HG02970 (cell line): ENCODE measurements around the gene SF3B2.
"Not testable (repeated sequence)": the region's sequence is repeated elsewhere in the genome, so short reads cannot be mapped to it uniquely, and the experiment has no call there.

Source experiments
- ATAC-seq: cut with Tn5 transposase; IDR thresholded peaks from one replicate; pipeline ENCODE4 v1.9.1; 2021; ENCODE audit warnings: mild to moderate bottlenecking, moderate library complexity, moderate number of reproducible peaks; ENCODE audit not compliant: unreplicated experiment, low FRiP score

SF3B2 gene, protein sequence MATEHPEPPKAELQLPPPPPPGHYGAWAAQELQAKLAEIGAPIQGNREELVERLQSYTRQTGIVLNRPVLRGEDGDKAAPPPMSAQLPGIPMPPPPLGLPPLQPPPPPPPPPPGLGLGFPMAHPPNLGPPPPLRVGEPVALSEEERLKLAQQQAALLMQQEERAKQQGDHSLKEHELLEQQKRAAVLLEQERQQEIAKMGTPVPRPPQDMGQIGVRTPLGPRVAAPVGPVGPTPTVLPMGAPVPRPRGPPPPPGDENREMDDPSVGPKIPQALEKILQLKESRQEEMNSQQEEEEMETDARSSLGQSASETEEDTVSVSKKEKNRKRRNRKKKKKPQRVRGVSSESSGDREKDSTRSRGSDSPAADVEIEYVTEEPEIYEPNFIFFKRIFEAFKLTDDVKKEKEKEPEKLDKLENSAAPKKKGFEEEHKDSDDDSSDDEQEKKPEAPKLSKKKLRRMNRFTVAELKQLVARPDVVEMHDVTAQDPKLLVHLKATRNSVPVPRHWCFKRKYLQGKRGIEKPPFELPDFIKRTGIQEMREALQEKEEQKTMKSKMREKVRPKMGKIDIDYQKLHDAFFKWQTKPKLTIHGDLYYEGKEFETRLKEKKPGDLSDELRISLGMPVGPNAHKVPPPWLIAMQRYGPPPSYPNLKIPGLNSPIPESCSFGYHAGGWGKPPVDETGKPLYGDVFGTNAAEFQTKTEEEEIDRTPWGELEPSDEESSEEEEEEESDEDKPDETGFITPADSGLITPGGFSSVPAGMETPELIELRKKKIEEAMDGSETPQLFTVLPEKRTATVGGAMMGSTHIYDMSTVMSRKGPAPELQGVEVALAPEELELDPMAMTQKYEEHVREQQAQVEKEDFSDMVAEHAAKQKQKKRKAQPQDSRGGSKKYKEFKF

GRCh38 chr11:66051766-66052663, at the start of gene SF3B2:
Gene SF3B2 (plus strand): TSS chr11:66052364. CDS start chr11:66052385, 21 bp downstream.
- peak; percentile 92 for ATAC-seq

DNA sequence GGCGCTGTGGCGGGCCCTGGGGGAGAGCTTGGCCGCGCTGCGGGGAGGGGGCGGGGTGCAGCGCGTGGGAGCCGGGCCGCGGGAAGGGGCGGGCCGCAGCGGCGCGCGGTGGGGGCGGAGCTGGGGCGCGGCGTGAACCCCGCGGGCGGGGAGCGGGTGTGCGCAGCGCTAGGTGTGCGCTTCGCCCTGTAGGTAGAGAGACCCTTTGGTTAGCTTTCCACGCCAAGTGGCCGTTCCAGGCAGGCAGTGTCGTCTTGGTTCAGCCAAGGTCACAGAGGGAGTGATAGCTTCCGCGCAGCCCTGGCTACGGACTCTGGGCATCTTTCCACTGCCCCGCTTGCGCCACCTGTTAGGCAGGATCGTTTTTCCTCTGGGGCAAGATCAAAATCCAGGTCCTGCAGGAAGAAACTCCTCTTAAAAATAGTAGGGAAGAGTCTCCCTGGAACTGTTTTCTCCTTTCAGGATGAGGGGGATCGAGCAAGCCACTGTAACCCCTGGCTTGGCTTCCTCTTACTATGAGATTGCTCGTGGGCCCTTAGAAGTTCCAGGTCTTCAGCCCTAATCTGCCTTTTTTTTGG, 49.4 kb upstream of the SF3B2 start:
- ATAC-seq = peak; percentile 41

DNA sequence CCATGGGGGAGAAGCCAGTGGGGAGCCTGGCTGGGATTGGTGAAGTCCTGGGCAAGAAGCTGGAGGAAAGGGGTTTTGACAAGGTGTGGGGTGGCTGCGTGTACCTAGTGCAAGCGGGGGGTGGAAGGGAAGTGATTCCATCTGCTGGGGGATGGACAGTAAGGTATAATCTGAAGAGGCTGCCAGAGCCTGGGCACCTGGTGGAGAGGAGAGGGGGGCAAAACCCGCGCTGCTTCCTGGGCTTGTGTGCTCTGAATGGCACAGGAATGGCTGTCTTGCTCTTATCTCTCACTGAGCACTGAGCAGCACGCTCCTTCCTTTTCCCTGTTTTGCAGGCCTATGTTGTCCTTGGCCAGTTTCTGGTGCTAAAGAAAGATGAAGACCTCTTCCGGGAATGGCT, 48.9 kb upstream of the SF3B2 start:
- no peak for ATAC-seq

- ATAC-seq = no peak
Measured at GRCh38 chr11:66004186-66004585, 48.0 kb upstream of the SF3B2 start.

DNA sequence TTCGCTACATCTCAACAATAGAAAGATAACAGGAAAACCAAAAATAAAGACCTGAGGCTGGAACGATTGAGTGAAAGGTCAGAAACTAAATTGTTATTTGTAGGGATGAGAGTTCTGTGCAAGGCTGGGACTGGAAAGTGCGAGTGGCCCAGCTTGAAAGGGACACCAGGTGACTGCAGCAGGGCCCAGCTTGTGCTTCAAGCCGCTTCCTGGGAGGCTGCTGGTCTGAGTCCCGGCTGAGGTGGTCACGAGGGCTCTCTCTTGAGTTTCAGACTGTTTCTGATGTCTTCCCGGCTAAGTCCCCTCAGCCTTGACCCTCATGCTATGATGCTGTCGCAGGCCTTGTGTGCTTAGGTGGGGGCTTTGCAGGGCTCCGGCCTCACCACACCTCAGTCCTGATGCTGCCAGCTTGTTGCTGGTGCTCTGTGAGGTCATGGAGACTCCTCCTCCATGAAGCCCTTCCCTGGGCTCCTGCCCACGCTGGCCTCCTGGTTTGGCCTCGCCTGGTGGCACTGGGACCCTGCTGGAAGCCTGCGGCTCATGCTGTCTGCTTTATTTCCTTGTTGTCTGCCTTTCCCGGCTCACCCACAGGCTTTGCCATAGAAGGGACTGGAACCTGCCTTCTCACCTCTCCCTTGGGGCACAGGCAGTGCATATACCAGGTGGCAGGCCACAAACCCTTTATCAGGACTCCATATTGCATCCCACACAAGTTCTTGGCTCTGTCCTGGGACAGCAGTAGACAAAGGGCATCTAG, 45.9 kb upstream of the SF3B2 start:
- no peak for ATAC-seq

DNA sequence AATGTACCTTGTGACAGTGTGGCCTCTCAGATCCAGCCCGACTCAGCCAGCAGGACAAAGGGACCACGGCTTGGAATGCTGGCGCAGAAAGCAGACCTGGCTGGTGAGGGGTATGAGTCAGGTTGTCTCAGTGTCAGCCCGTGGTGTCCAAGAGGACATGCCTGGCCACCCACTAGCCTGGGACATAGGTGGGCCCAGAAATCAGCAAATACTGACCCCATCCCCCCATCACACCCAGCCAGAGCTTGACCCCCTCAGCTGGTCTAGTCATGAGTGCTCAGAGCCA, 45.3 kb upstream of the SF3B2 start:
- no peak for ATAC-seq

DNA sequence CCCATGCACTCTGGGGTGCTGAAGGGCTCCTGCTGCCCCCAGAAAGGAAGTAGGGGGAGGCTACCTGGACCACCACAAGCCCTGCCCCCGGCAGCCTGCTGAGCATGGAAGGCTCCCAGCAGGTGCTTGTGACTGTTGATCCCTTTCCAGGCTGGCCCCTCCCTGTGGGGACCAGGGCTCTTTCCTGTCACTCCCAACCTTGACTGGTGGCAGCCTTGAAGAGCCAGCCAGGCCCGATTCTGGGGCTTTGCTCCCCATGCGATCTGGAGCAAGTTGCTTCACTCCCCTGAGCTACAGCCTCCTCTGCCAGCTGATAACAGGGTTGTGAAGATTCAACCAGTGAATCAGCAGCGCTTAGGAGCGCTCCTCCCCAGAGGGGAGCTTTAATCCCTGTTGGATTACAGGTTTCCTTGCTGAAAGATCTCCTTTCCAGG, 44.9 kb upstream of the SF3B2 start:
- ATAC-seq = no peak

GRCh38 chr11:66008095-66008467, 44.1 kb upstream of the SF3B2 start:
- ATAC-seq = no peak

- no peak for ATAC-seq
Measured at GRCh38 chr11:66008468-66009101, 43.6 kb upstream of the SF3B2 start.

DNA sequence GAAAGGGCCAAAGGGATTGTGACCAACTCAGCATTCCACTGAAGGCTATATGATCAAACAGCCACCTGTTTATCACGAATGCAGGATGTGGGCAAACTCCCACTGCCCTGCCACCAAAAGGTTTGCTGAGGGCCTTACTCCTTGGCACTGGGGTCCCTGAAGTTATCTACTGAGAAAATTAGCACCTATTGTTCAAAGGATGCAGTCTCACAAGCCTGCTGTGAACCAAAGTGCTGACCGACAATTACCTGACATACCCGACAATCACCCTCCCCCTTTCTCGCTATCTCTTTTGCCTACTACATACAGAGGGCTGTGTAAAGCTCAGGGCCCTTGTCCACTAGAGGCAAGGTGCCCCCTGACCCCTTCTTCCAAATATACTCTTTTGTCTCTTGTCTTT, 42.1 kb upstream of the SF3B2 start:
- ATAC-seq = not testable (repeated sequence)

DNA sequence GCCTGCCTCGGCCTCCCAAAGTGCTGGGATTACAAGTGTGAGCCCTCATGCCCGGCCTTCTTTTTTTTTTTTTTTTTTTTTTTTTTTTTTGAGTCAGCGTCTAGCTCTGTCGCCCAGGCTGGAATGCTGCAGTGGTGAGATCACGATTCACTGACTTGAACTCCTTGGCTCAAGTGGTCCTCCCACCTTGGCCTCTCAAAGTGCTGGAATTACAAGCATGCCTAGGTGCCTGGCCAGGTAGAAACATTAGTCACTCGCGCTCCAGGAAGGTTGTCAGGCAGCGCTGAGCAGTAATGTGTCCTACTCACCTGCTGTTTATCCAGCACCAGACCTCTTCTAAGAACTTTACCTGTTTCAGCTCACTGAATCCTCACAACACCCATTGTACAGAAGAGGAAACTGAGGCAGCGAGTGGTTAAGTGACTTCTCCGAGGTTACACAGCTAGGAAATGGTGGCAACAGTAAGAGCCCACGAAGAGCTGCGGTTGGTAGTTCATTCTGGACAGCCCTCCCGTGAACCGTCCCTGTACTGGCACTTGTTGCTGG, 40.9 kb upstream of the SF3B2 start:
- no peak for ATAC-seq

GRCh38 chr11:66011785-66012303, 40.3 kb upstream of the SF3B2 start, which contains the start of gene CST6:
Gene CST6 (plus strand): TSS chr11:66012008. CDS start chr11:66012045, 37 bp downstream.
- ATAC-seq = no peak

GRCh38 chr11:66012371-66012945, 39.7 kb upstream of the SF3B2 start:
- ATAC-seq = no peak

- no peak for ATAC-seq
Measured at GRCh38 chr11:66012946-66013761, 39.0 kb upstream of the SF3B2 start.

GRCh38 chr11:66013762-66014100, 38.4 kb upstream of the SF3B2 start:
- ATAC-seq = no peak

GRCh38 chr11:66014804-66015453, 37.2 kb upstream of the SF3B2 start:
- ATAC-seq = no peak

GRCh38 chr11:66015454-66015881, 36.7 kb upstream of the SF3B2 start:
- no peak for ATAC-seq
